IMR-90 (cell line): ENCODE measurements around the gene KRABD2.

Experiments
- ATAC-seq: fragments of 200-7000 bp; cut with Tn5 transposase; 2 replicates; pipeline ENCODE4 v1.9.1; 2020; ENCODE audit warnings: low read depth, mild to moderate bottlenecking, moderate library complexity
- BruUV-seq: library from RNA; stranded (reverse); fragments of 400-500 nt; replicated peaks from 2 replicates; lab custom pipeline; 2021; lab: Mats Ljungman, UMichigan
- CTCF ChIA-PET: fragments of 300-600 bp; formaldehyde crosslinking; extraction: SDS; loops from one replicate; lab custom pipeline; 2021; ENCODE audit warnings: antibody characterized with exemption; lab: Yijun Ruan, JAX
- POLR2A ChIA-PET: fragments of 300-600 bp; sonication (Branson Sonifier 250); formaldehyde crosslinking; loops from one replicate; lab custom pipeline; 2022; ENCODE audit warnings: antibody characterized with exemption; ENCODE audit not compliant: unreplicated experiment; lab: Charles Lee
- DNase-seq: peaks from one replicate; pipeline ENCODE4 v3.0.0; 2013
- H2AFZ ChIP-seq: replicated peaks from 2 replicates; pipeline ENCODE3; 2013; ENCODE audit warnings: low read length, mild to moderate bottlenecking; ENCODE audit not compliant: poor library complexity
- H2AK5ac ChIP-seq: 2 replicates; pipeline ENCODE4 v1.6.1; 2013; ENCODE audit warnings: low read depth, low read length, inconsistent platforms
- H2AK9ac ChIP-seq: replicated peaks from 2 replicates; pipeline ENCODE3; 2013; ENCODE audit warnings: mild to moderate bottlenecking, low read depth, low read length, moderate library complexity; ENCODE audit not compliant: poor library complexity
- H2BK120ac ChIP-seq: 2 replicates; pipeline ENCODE4 v1.6.1; 2013; ENCODE audit warnings: low read depth, low read length, inconsistent platforms
- H2BK15ac ChIP-seq: 3 replicates; pipeline ENCODE4 v1.6.1; 2013; ENCODE audit warnings: low read depth, low read length, inconsistent platforms
- H2BK20ac ChIP-seq: 2 replicates; pipeline ENCODE4 v1.6.1; 2013; ENCODE audit warnings: low read depth, mild to moderate bottlenecking, inconsistent platforms, low read length, moderate library complexity
- H2BK5ac ChIP-seq: 2 replicates; pipeline ENCODE4 v1.6.1; 2013; ENCODE audit warnings: mild to moderate bottlenecking, low read depth, low read length, inconsistent platforms; ENCODE audit not compliant: poor library complexity, severe bottlenecking
- H3K14ac ChIP-seq: replicated peaks from 2 replicates; pipeline ENCODE4 v1.6.1; 2013; ENCODE audit warnings: low read depth, low read length, inconsistent platforms
- H3K18ac ChIP-seq: 2 replicates; pipeline ENCODE4 v1.6.1; 2013; ENCODE audit warnings: low read depth, low read length, control low read depth
- H3K23ac ChIP-seq: 2 replicates; pipeline ENCODE4 v1.6.1; 2013; ENCODE audit warnings: low read depth, low read length, inconsistent platforms
- H3K27ac ChIP-seq: 2 replicates; pipeline ENCODE4 v1.5.1; 2013; ENCODE audit warnings: mild to moderate bottlenecking, control low read depth, low read length; ENCODE audit not compliant: insufficient read depth
- H3K27me3 ChIP-seq: 2 replicates; pipeline ENCODE4 v1.6.1; 2013; ENCODE audit warnings: low read length; ENCODE audit not compliant: control insufficient read depth, insufficient read depth
- H3K36me3 ChIP-seq: 2 replicates; pipeline ENCODE4 v1.6.1; 2013; ENCODE audit warnings: low read length, mixed read lengths; ENCODE audit not compliant: control insufficient read depth, insufficient read depth
- H3K4ac ChIP-seq: 2 replicates; pipeline ENCODE4 v1.6.1; 2013; ENCODE audit warnings: low read depth, low read length, inconsistent platforms
- H3K4me1 ChIP-seq: 2 replicates; pipeline ENCODE4 v1.6.1; 2013; ENCODE audit warnings: low read length, mixed read lengths; ENCODE audit not compliant: control insufficient read depth, insufficient read depth
- H3K4me2 ChIP-seq: 2 replicates; pipeline ENCODE4 v1.6.1; 2013; ENCODE audit warnings: low read depth, mild to moderate bottlenecking, control low read depth, low read length, moderate library complexity
- H3K4me3 ChIP-seq: 2 replicates; pipeline ENCODE4 v1.5.1; 2013; ENCODE audit warnings: low read depth, mild to moderate bottlenecking, control low read depth, low read length, moderate library complexity; ENCODE audit not compliant: insufficient read depth
- H3K56ac ChIP-seq: 2 replicates; pipeline ENCODE4 v1.6.1; 2013; ENCODE audit warnings: low read length, inconsistent platforms; ENCODE audit not compliant: insufficient read depth; ENCODE audit errors: extremely low read depth
- H3K79me1 ChIP-seq, 2 experiments: 2 replicates each; pipeline ENCODE4 v1.6.1; 2013; ENCODE audit warnings: low read length in 2 of 2, inconsistent platforms in 1 of 2, low read depth in 1 of 2
- H3K9ac ChIP-seq: 2 replicates; pipeline ENCODE4 v1.6.1; 2013; ENCODE audit warnings: low read depth, low read length, control low read depth
- H3K9me1 ChIP-seq: 2 replicates; pipeline ENCODE4 v1.6.1; 2013; ENCODE audit warnings: low read length, inconsistent platforms; ENCODE audit not compliant: insufficient read depth
- H3K9me3 ChIP-seq: 2 replicates; pipeline ENCODE4 v1.6.1; 2013; ENCODE audit warnings: low read length; ENCODE audit not compliant: control insufficient read depth, insufficient read depth
- H4K20me1 ChIP-seq: 2 replicates; pipeline ENCODE4 v1.6.1; 2013; ENCODE audit warnings: low read length, inconsistent platforms; ENCODE audit not compliant: insufficient read depth
- H4K5ac ChIP-seq: 2 replicates; pipeline ENCODE4 v1.6.1; 2013; ENCODE audit warnings: mild to moderate bottlenecking, low read depth, low read length, control low read depth
- H4K8ac ChIP-seq, 2 experiments: 2 replicates each; pipeline ENCODE4 v1.6.1; 2013; ENCODE audit warnings: low read depth in 2 of 2, low read length in 2 of 2, control low read depth in 1 of 2, inconsistent platforms in 1 of 2
- H4K91ac ChIP-seq: 2 replicates; pipeline ENCODE4 v1.6.1; 2013; ENCODE audit warnings: low read depth, low read length, inconsistent platforms; ENCODE audit not compliant: insufficient read depth
- BHLHE40 ChIP-seq: fragments of 150-350 bp; IDR thresholded peaks from 2 replicates; pipeline ENCODE4 v1.6.1; 2016; ENCODE audit warnings: mild to moderate bottlenecking, low read depth, low read length
- CHD1 ChIP-seq: IDR thresholded peaks from 2 replicates; pipeline ENCODE4 v1.6.1; 2012; ENCODE audit warnings: low read depth, low read length, improper control_type of control experiment
- ELK1 ChIP-seq: fragments of 150-350 bp; IDR thresholded peaks from 2 replicates; pipeline ENCODE4 v1.6.1; 2016; ENCODE audit warnings: low read depth, mild to moderate bottlenecking, low read length, moderate library complexity, borderline replicate concordance
- MAFK ChIP-seq: IDR thresholded peaks from 2 replicates; pipeline ENCODE4 v1.6.1; 2012; ENCODE audit warnings: low read depth, low read length, improper control_type of control experiment
- MAZ ChIP-seq: IDR thresholded peaks from 2 replicates; pipeline ENCODE4 v1.6.1; 2012; ENCODE audit warnings: low read depth, mild to moderate bottlenecking, low read length, improper control_type of control experiment, moderate library complexity, borderline replicate concordance
- MXI1 ChIP-seq: IDR thresholded peaks from 2 replicates; pipeline ENCODE4 v1.6.1; 2012; ENCODE audit warnings: low read depth, mild to moderate bottlenecking, low read length, moderate library complexity, borderline replicate concordance
- RCOR1 ChIP-seq: IDR thresholded peaks from 2 replicates; pipeline ENCODE4 v1.6.1; 2012; ENCODE audit warnings: mild to moderate bottlenecking, low read length, improper control_type of control experiment; ENCODE audit not compliant: insufficient replicate concordance
- USF2 ChIP-seq: fragments of 150-350 bp; IDR thresholded peaks from 2 replicates; pipeline ENCODE4 v1.6.1; 2017; ENCODE audit warnings: mild to moderate bottlenecking, antibody characterized with exemption, low read length, low read depth
- WGBS, 2 experiments: methylation state at CpG; one replicate each; pipeline versions ENCODE4 v1.1.5 to v1.1.7; 2013; ENCODE audit warnings: missing lambda C conversion rate in 2 of 2; ENCODE audit not compliant: insufficient read length in 1 of 2; ENCODE audit errors: extremely low coverage in 2 of 2; 5-methylcytosine and 5-hydroxymethylcytosine counted together
- dilution Hi-C: fragments of 300-500 bp; cut with HindIII; formaldehyde crosslinking; loops from one replicate; pipeline ENCODE4 v1.14.3; 2018; ENCODE audit warnings: low sequenced_read_pairs; ENCODE audit not compliant: unreplicated experiment
- in situ Hi-C: fragments of 300-500 bp; cut with MboI; formaldehyde crosslinking; loops from 3 replicates; pipeline ENCODE4 v1.14.3; 2019; ENCODE audit warnings: low sequenced_read_pairs, inconsistent platforms, mixed read lengths
- intact Hi-C: fragments of 100-400 bp; cut with micrococcal nuclease; formaldehyde crosslinking; loops from 2 replicates; pipeline ENCODE4 v1.10.0; 2022

Gene KRABD2

GRCh38 chr17:8345951-8346665, 30.4 kb downstream of the KRABD2 start:
- BruUV-seq = no TSS peak
- Histone ChIP-seq H4K91ac (no peak overlapping the region), H3K56ac (no peak overlapping the region), H3K23ac (no peak overlapping the region; the same call in 1 of the 2 replicates), H3K4me2 (no peak overlapping the region), H3K14ac (no peak overlapping the region), H2BK20ac (no peak overlapping the region), H3K79me1 (no peaks in the 10 kb centered on the region), H2BK15ac (no peak overlapping the region), H3K4me1 (no peaks in the 10 kb centered on the region), H3K27me3 (peaks cover 22% of the 10 kb centered on the region), H3K4me3 (no peak overlapping the region), H3K9ac (no peak overlapping the region), H2AK5ac (no peak overlapping the region), H3K18ac (no peak overlapping the region), H3K9me3 (no peaks in the 10 kb centered on the region; the same call in 1 of the 2 replicates), H4K5ac (no peak overlapping the region), H3K27ac (no peak overlapping the region), H2AFZ (peak overlapping the region; percentile 21), H3K9me1 (no peaks in the 10 kb centered on the region), H2BK5ac (no peak overlapping the region), H2AK9ac (no peak overlapping the region), H4K8ac (no peak overlapping the region), H2BK120ac (no peak overlapping the region), H4K20me1 (no peaks in the 10 kb centered on the region), H3K36me3 (no peaks in the 10 kb centered on the region), H3K4ac (no peak overlapping the region)
- ATAC-seq (no peak), DNase-seq (no peak)
- ChIA-PET POLR2A (no interaction called here), CTCF (no interaction called here)
- intact Hi-C loops = no loop called here
- no CpG with 5 or more reads among the region's 5 CpGs for WGBS, 2 experiments
- no peak for TF ChIP-seq RCOR1
- no peak for TF ChIP-seq MAZ
- TF ChIP-seq USF2 = no peak
- no peak for TF ChIP-seq BHLHE40
- no peak for TF ChIP-seq ELK1
- TF ChIP-seq MAFK = no peak
- TF ChIP-seq CHD1 = no peak
- TF ChIP-seq MXI1 = no peak
- dilution Hi-C loops = no loop called here
- in situ Hi-C loops = no loop called here
